Esophagus squamous epithelium (tissue), 4 donors: ENCODE results near the gene PFKL.

Source experiments
- POLR2A ChIP-seq, 4 donors: fragments of 450-650 bp; IDR thresholded peaks; one replicate each; pipeline ENCODE4 v1.6.1; 2017; ENCODE audit warnings: antibody characterized with exemption in 4 of 4, mild to moderate bottlenecking in 4 of 4, moderate library complexity in 3 of 4
- TF ChIP-seq, protein P1 (sequence below), 6 experiments: fragments of 450-650 bp in 4 of 6; fragments of 200-600 bp in 2 of 6; sonication (generic) in 2 of 6; IDR thresholded peaks; one replicate each; pipeline ENCODE4 v1.5.1; 2016 to 2019; ENCODE audit warnings: antibody characterized with exemption in 6 of 6, mild to moderate bottlenecking in 4 of 6, moderate library complexity in 4 of 6

DNA sequence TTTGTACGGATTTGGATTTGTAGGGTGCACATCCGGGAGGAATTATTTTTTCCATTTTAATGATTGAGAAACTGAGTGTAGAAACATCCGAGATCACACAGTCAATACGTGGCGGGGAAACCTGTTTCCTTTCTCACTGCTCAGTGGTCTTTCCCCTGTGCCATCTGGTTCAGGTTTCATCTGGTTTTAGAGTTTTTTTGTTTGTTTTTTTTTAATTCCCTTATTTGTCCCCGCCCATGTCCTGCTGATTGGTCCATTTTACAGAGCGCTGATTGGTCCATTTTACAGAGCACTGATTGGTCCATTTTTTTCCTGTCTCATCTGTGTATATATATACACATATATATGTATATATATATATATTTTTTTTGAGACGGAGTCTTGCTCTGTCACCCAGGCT is 59.5 kb downstream of the PFKL start:
- TF ChIP-seq, protein P1, sequence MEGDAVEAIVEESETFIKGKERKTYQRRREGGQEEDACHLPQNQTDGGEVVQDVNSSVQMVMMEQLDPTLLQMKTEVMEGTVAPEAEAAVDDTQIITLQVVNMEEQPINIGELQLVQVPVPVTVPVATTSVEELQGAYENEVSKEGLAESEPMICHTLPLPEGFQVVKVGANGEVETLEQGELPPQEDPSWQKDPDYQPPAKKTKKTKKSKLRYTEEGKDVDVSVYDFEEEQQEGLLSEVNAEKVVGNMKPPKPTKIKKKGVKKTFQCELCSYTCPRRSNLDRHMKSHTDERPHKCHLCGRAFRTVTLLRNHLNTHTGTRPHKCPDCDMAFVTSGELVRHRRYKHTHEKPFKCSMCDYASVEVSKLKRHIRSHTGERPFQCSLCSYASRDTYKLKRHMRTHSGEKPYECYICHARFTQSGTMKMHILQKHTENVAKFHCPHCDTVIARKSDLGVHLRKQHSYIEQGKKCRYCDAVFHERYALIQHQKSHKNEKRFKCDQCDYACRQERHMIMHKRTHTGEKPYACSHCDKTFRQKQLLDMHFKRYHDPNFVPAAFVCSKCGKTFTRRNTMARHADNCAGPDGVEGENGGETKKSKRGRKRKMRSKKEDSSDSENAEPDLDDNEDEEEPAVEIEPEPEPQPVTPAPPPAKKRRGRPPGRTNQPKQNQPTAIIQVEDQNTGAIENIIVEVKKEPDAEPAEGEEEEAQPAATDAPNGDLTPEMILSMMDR (IDR thresholded peaks at IDR 0.05): no peak
- no peak for TF ChIP-seq POLR2A (IDR thresholded peaks at IDR 0.05)
